KOPT-K1 (cell line): ENCODE measurements around the gene PPP1CA.

Source experiments
- H3K27ac ChIP-seq: fragments of 200-600 bp; sonication (generic); 2 replicates; pipeline ENCODE4 v1.5.1; 2016; ENCODE audit warnings: antibody characterized with exemption, mild to moderate bottlenecking, low read depth, low read length; ENCODE audit not compliant: poor library complexity, severe bottlenecking
- H3K36me3 ChIP-seq: fragments of 200-600 bp; sonication (generic); 2 replicates; pipeline ENCODE4 v1.5.1; 2017; ENCODE audit warnings: antibody characterized with exemption, mild to moderate bottlenecking, low read length, moderate library complexity; ENCODE audit not compliant: insufficient read depth
- H3K9me3 ChIP-seq: fragments of 200-600 bp; sonication (generic); 2 replicates; pipeline ENCODE4 v1.5.1; 2017; ENCODE audit warnings: antibody characterized with exemption, low read length, mild to moderate bottlenecking; ENCODE audit not compliant: insufficient read depth, poor library complexity, severe bottlenecking

The PPP1CA gene

GRCh38 chr11:67367761-67368227 is 33.9 kb downstream of the PPP1CA start:
- Histone ChIP-seq H3K27ac (no peak overlapping the region), H3K9me3 (no peaks in the 10 kb centered on the region), H3K36me3 (no peaks in the 10 kb centered on the region)

GRCh38 chr11:67366961-67367760 is 34.5 kb downstream of the PPP1CA start:
- Histone ChIP-seq H3K36me3 (no peaks in the 10 kb centered on the region), H3K27ac (no peak overlapping the region), H3K9me3 (no peaks in the 10 kb centered on the region)

- no peaks in the 10 kb centered on the region for H3K9me3 ChIP-seq
- H3K27ac ChIP-seq: no peak overlapping the region
- no peaks in the 10 kb centered on the region for H3K36me3 ChIP-seq
Observed at GRCh38 chr11:67366546-67366945, 35.1 kb downstream of the PPP1CA start.

GRCh38 chr11:67365736-67366444 is 35.8 kb downstream of the PPP1CA start:
- Histone ChIP-seq H3K27ac (no peak overlapping the region), H3K9me3 (no peaks in the 10 kb centered on the region), H3K36me3 (no peaks in the 10 kb centered on the region)

GRCh38 chr11:67364783-67365722 is 36.6 kb downstream of the PPP1CA start:
- H3K27ac ChIP-seq: no peak overlapping the region
- no peaks in the 10 kb centered on the region for H3K36me3 ChIP-seq
- H3K9me3 ChIP-seq: no peaks in the 10 kb centered on the region

- H3K36me3 ChIP-seq: no peaks in the 10 kb centered on the region
- no peak overlapping the region for H3K27ac ChIP-seq
- no peaks in the 10 kb centered on the region for H3K9me3 ChIP-seq
Observed at GRCh38 chr11:67364169-67364568, 37.5 kb downstream of the PPP1CA start.

GRCh38 chr11:67357831-67358670 is 43.6 kb downstream of the PPP1CA start:
- Histone ChIP-seq H3K9me3 (no peaks in the 10 kb centered on the region), H3K27ac (no peak overlapping the region), H3K36me3 (no peaks in the 10 kb centered on the region)

- Histone ChIP-seq H3K36me3 (no peaks in the 10 kb centered on the region), H3K9me3 (no peaks in the 10 kb centered on the region), H3K27ac (peak overlapping the region; percentile 24)
Observed at GRCh38 chr11:67356864-67357561, 44.6 kb downstream of the PPP1CA start.

- Histone ChIP-seq H3K27ac (peak overlapping the region; percentile 24), H3K36me3 (no peaks in the 10 kb centered on the region), H3K9me3 (no peaks in the 10 kb centered on the region)
Observed at GRCh38 chr11:67356387-67356863, 45.2 kb downstream of the PPP1CA start.

- H3K27ac ChIP-seq: peak overlapping the region; percentile 24
- no peaks in the 10 kb centered on the region for H3K36me3 ChIP-seq
- no peaks in the 10 kb centered on the region for H3K9me3 ChIP-seq
Observed at GRCh38 chr11:67355794-67356386, 45.8 kb downstream of the PPP1CA start.

GRCh38 chr11:67355023-67355793 is 46.5 kb downstream of the PPP1CA start:
- H3K9me3 ChIP-seq: no peaks in the 10 kb centered on the region
- H3K27ac ChIP-seq: peak overlapping the region; percentile 23
- H3K36me3 ChIP-seq: no peaks in the 10 kb centered on the region

GRCh38 chr11:67354075-67355022 is 47.3 kb downstream of the PPP1CA start:
- Histone ChIP-seq H3K27ac (peak overlapping the region; percentile 94), H3K36me3 (no peaks in the 10 kb centered on the region), H3K9me3 (no peaks in the 10 kb centered on the region)
